HCT116 (cell line): ENCODE measurements around the gene ZBED2. TPM values are rescaled to one million over a fixed set of nuclear protein-coding genes. Genes with fewer than 3 reads are reported as not detected.

Source experiments
- ATAC-seq: fragments of 200-7000 bp; cut with Tn5 transposase; 2 replicates; pipeline ENCODE4 v1.9.1; 2020; ENCODE audit warnings: mild to moderate bottlenecking, moderate library complexity
- BruUV-seq: library from RNA; stranded (reverse); fragments of 400-500 nt; replicated peaks from 2 replicates; lab custom pipeline; 2021; lab: Mats Ljungman, UMichigan
- CTCF ChIA-PET: fragments of 300-600 bp; sonication (Branson Sonifier 250); formaldehyde crosslinking; loops from one replicate; lab custom pipeline; 2021; ENCODE audit warnings: antibody characterized with exemption; lab: Charles Lee
- POLR2A ChIA-PET: fragments of 300-600, 350-600 bp; sonication (Branson Sonifier 250); formaldehyde crosslinking; loops from one replicate; lab custom pipeline; 2021; ENCODE audit warnings: antibody characterized with exemption; lab: Charles Lee
- RAD21 ChIA-PET, 2 experiments: fragments of 300-600 bp; sonication (Branson Sonifier 250); formaldehyde crosslinking; loops; one replicate each; lab custom pipeline; 2023; ENCODE audit warnings: low total read pairs in 2 of 2; ENCODE audit not compliant: uncharacterized antibody in 2 of 2, unreplicated experiment in 2 of 2, low non-redundant PET in 1 of 2; lab: Charles Lee
- DNase-seq: peaks from one replicate; pipeline ENCODE4 v3.0.0-alpha.2; 2010; ENCODE audit warnings: low read depth, low spot score
- H2AFZ ChIP-seq: fragments of 200-600 bp; shearing (Covaris generic), sonication (generic); 2 replicates; pipeline ENCODE4 v1.6.1; 2017; ENCODE audit warnings: low read depth, mixed run types, mixed read lengths, antibody characterized with exemption, low read length; ENCODE audit not compliant: poor library complexity, severe bottlenecking
- H3K27ac ChIP-seq: 2 replicates; pipeline ENCODE4 v1.5.1; 2012; ENCODE audit warnings: low read depth, low read length
- H3K27me3 ChIP-seq: fragments of 200-600 bp; sonication (generic); 2 replicates; pipeline ENCODE4 v1.6.1; 2016; ENCODE audit warnings: mixed run types, low read length, mixed read lengths; ENCODE audit not compliant: insufficient read depth
- H3K36me3 ChIP-seq, 2 experiments: fragments of 200-500 bp in 1 of 2; fragments of 200-600 bp in 1 of 2; sonication (Bioruptor generic) in 1 of 2; sonication (generic) in 1 of 2; 2 replicates each; pipeline versions ENCODE4 v1.5.1 to v1.6.1; 2014 to 2016; ENCODE audit warnings: low read length in 2 of 2, inconsistent platforms in 1 of 2, mixed read lengths in 1 of 2, mixed run types in 1 of 2; ENCODE audit not compliant: insufficient read depth in 2 of 2, control insufficient read depth in 1 of 2
- H3K4me1 ChIP-seq, 2 experiments: fragments of 200-600 bp in 1 of 2; sonication (generic) in 1 of 2; 2 replicates each; pipeline versions ENCODE4 v1.5.1 to v1.6.1; 2012 to 2017; ENCODE audit warnings: low read length in 2 of 2, inconsistent platforms in 1 of 2, mild to moderate bottlenecking in 1 of 2, mixed read lengths in 1 of 2, mixed run types in 1 of 2, moderate library complexity in 1 of 2; ENCODE audit not compliant: insufficient read depth in 2 of 2, control insufficient read depth in 1 of 2
- H3K4me2 ChIP-seq: fragments of 200-600 bp; sonication (generic); 2 replicates; pipeline ENCODE4 v1.6.1; 2017; ENCODE audit warnings: mixed run types, low read length, mixed read lengths
- H3K4me3 ChIP-seq, 2 experiments: fragments of 200-600 bp in 1 of 2; sonication (generic) in 1 of 2; replicated peaks in 1 of 2; 2 replicates each; pipeline ENCODE4 v1.5.1; 2011 to 2016; ENCODE audit warnings: low read length in 2 of 2, control low read depth in 1 of 2, low read depth in 1 of 2, mild to moderate bottlenecking in 1 of 2, mixed read lengths in 1 of 2, mixed run types in 1 of 2
- H3K79me2 ChIP-seq: fragments of 200-600 bp; sonication (generic); 2 replicates; pipeline ENCODE4 v1.6.1; 2017; ENCODE audit warnings: mild to moderate bottlenecking, mixed run types, low read length, moderate library complexity, mixed read lengths; ENCODE audit not compliant: insufficient read depth
- H3K9ac ChIP-seq: fragments of 200-600 bp; sonication (generic); 2 replicates; pipeline ENCODE4 v1.6.1; 2016; ENCODE audit warnings: low read length, mixed read lengths
- H3K9me2 ChIP-seq: fragments of 200-600 bp; sonication (generic), shearing (Covaris generic); 2 replicates; pipeline ENCODE4 v1.6.1; 2017; ENCODE audit warnings: mixed run types, mild to moderate bottlenecking, moderate library complexity; ENCODE audit not compliant: insufficient read depth
- H3K9me3 ChIP-seq, 2 experiments: fragments of 200-500 bp in 1 of 2; fragments of 200-600 bp in 1 of 2; sonication (Bioruptor generic) in 1 of 2; sonication (generic) in 1 of 2; 2 replicates each; pipeline ENCODE4 v1.6.1; 2014 to 2017; ENCODE audit warnings: low read length in 2 of 2, mixed read lengths in 2 of 2, inconsistent platforms in 1 of 2, low read depth in 1 of 2, mild to moderate bottlenecking in 1 of 2, mixed run types in 1 of 2, moderate library complexity in 1 of 2; ENCODE audit not compliant: control insufficient read depth in 1 of 2, insufficient read depth in 1 of 2
- H4K20me1 ChIP-seq: fragments of 200-600 bp; sonication (generic), shearing (Covaris generic); 2 replicates; pipeline ENCODE4 v1.6.1; 2017; ENCODE audit warnings: mixed run types, mild to moderate bottlenecking, moderate library complexity; ENCODE audit not compliant: insufficient read depth
- CTCF ChIP-seq, 3 experiments: fragments of 200-600 bp in 1 of 3; sonication (generic) in 1 of 3; IDR thresholded peaks in 2 of 3; conservative IDR thresholded peaks in 1 of 3; 2 replicates each; pipeline ENCODE4 v1.5.1; 2012 to 2017; ENCODE audit warnings: low read depth in 2 of 3, low read length in 2 of 3, antibody characterized with exemption in 1 of 3, borderline replicate concordance in 1 of 3, control low read depth in 1 of 3, mild to moderate bottlenecking in 1 of 3, mixed read lengths in 1 of 3, mixed run types in 1 of 3, moderate library complexity in 1 of 3; ENCODE audit not compliant: insufficient read depth in 1 of 3
- EGR1 ChIP-seq: IDR thresholded peaks from 2 replicates; pipeline ENCODE4 v1.6.1; 2012; ENCODE audit warnings: low read depth
- RAD21 ChIP-seq: IDR thresholded peaks from 2 replicates; pipeline ENCODE4 v1.6.1; 2012; ENCODE audit warnings: low read depth, mild to moderate bottlenecking
- SIN3A ChIP-seq: IDR thresholded peaks from 2 replicates; pipeline ENCODE4 v1.6.1; 2012; ENCODE audit warnings: low read depth
- SP1 ChIP-seq: IDR thresholded peaks from 2 replicates; pipeline ENCODE4 v1.6.1; 2012; ENCODE audit warnings: low read depth
- SRF ChIP-seq: IDR thresholded peaks from 2 replicates; pipeline ENCODE4 v1.6.1; 2012; ENCODE audit warnings: low read depth
- ZNF274 ChIP-seq: fragments of 200-500 bp; sonication (Bioruptor generic); IDR thresholded peaks from 2 replicates; pipeline ENCODE4 v1.6.1; 2014; ENCODE audit warnings: mild to moderate bottlenecking, low read depth, low read length, inconsistent platforms
- intact Hi-C: fragments of 100-400 bp; cut with micrococcal nuclease; formaldehyde crosslinking; loops from 2 replicates; pipeline ENCODE4 v1.10.0; 2022
- total RNA-seq: library from RNA; stranded (reverse); gene quantifications from one replicate; pipeline ENCODE4 v1.2.1, GENCODE V29; 2021; ENCODE audit not compliant: unreplicated experiment
- TF ChIP-seq, protein P1 (sequence below): IDR thresholded peaks from 2 replicates; pipeline ENCODE4 v1.6.1; 2011; ENCODE audit warnings: mild to moderate bottlenecking, low read length, moderate library complexity; ENCODE audit not compliant: insufficient replicate concordance; ENCODE audit errors: extremely low read depth

ZBED2 gene
- total RNA-seq, 1 experiment from 2014 or later = 16.1 TPM

DNA sequence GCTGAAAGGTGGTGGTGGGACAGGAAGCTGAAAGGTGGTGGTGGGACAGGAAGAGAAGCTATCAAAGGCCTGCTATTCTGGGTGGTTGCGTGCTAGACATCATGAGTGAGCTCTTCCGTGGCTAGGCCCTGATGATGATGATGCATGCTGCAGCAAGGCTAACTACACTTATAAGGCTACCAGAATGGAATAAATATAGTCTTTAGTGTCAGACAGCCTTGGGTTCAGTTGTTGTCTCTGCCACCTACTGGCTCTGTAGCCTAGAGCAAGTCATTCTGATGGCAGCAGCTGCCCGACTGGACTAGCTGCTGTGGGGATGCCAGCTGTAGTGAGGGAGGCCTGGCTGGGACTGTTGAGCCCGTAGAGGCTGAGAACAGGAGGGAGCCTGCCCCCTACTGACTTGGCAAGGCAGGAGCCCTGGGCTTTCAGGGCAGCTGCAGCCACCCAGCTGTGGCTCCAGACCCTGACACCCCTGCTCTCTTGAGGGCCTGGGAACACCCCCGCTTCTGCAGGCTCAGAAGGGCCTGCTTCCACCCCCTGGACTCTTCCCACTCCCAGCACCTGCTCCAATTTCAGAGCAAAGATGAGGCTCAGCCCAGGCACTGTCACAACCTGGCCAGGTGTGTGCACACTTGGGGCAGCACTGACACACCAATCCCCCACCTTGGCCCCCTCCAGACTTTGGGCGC, 21.4 kb upstream of the ZBED2 start:
- Histone ChIP-seq H2AFZ (no peak overlapping the region), H3K9me2 (no peaks in the 10 kb centered on the region), H3K9me3 (peaks cover 0 to 14% of the 10 kb centered on the region in 2 experiments; a peak in 1 of 4 replicates), H3K9ac (no peak overlapping the region), H3K27ac (no peak overlapping the region), H3K27me3 (no peaks in the 10 kb centered on the region), H3K79me2 (no peaks in the 10 kb centered on the region), H3K4me1 (peaks cover 0 to 27% of the 10 kb centered on the region in 2 experiments; a peak in 2 of 4 replicates), H3K4me2 (no peak overlapping the region), H4K20me1 (no peaks in the 10 kb centered on the region), H3K36me3 (no peaks in the 10 kb centered on the region), H3K4me3 (no peak overlapping the region)
- CTCF ChIA-PET = no interaction called here
- peak; percentile 45; the same call in 1 of the 2 replicates for ATAC-seq
- no peak for DNase-seq
- BruUV-seq = no TSS peak
- TF ChIP-seq SRF (no peak), CTCF (IDR thresholded peaks at IDR 0.05 in 2 of 3, conservative IDR thresholded peaks at IDR 0.05 in 1 of 3; ENCODE audit: borderline replicate concordance in 1 of 3, insufficient read depth in 1 of 3, low read depth in 2 of 3, low read length in 2 of 3) (peak in 1 of 3 experiments; percentile 16; a peak in 1 of 6 replicates), ZNF274 (no peak), RAD21 (peak; percentile 32; the same call in 1 of the 2 replicates)
- RAD21 ChIA-PET = no interaction called here
- POLR2A ChIA-PET = no interaction called here
- intact Hi-C loops = no loop called here

- H3K9me3 ChIP-seq = peaks cover 0 to 14% of the 10 kb centered on the region in 2 experiments; a peak in 1 of 4 replicates
- peaks cover 0 to 32% of the 10 kb centered on the region in 2 experiments; a peak in 2 of 4 replicates for H3K4me1 ChIP-seq
- no peak overlapping the region for H3K9ac ChIP-seq
- no peak overlapping the region for H3K4me3 ChIP-seq
- ATAC-seq = no peak
- H3K27ac ChIP-seq = no peak overlapping the region
- no peaks in the 10 kb centered on the region for H3K79me2 ChIP-seq
- ChIA-PET POLR2A (no interaction called here), RAD21 (no interaction called here), CTCF (no interaction called here)
- no peaks in the 10 kb centered on the region for H3K27me3 ChIP-seq
- no peaks in the 10 kb centered on the region for H4K20me1 ChIP-seq
- H3K36me3 ChIP-seq = no peaks in the 10 kb centered on the region
- DNase-seq = no peak
- H2AFZ ChIP-seq = no peak overlapping the region
- no peak for TF ChIP-seq SIN3A
- TF ChIP-seq SP1 = no peak
- TF ChIP-seq, protein P1, sequence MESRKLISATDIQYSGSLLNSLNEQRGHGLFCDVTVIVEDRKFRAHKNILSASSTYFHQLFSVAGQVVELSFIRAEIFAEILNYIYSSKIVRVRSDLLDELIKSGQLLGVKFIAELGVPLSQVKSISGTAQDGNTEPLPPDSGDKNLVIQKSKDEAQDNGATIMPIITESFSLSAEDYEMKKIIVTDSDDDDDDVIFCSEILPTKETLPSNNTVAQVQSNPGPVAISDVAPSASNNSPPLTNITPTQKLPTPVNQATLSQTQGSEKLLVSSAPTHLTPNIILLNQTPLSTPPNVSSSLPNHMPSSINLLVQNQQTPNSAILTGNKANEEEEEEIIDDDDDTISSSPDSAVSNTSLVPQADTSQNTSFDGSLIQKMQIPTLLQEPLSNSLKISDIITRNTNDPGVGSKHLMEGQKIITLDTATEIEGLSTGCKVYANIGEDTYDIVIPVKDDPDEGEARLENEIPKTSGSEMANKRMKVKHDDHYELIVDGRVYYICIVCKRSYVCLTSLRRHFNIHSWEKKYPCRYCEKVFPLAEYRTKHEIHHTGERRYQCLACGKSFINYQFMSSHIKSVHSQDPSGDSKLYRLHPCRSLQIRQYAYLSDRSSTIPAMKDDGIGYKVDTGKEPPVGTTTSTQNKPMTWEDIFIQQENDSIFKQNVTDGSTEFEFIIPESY = no peak
- no peak for TF ChIP-seq EGR1
- BruUV-seq = no TSS peak
- no peak overlapping the region for H3K4me2 ChIP-seq
- intact Hi-C loops = no loop called here
- H3K9me2 ChIP-seq = no peaks in the 10 kb centered on the region
Measured at GRCh38 chr3:111615880-111616279, 20.7 kb upstream of the ZBED2 start.
